Measurements from ENCODE around the gene TBXAS1.

TBXAS1 gene

GRCh38 chr7:139876622-139877283 is 47.7 kb downstream of the TBXAS1 start:
- Histone ChIP-seq H3K4me1 (ENCODE audit: insufficient read depth, poor library complexity, severe bottlenecking) (peaks cover 7% of the 10 kb centered on the region), H3K36me3 (ENCODE audit: low read depth) (no peaks in the 10 kb centered on the region), H3K4me3 (ENCODE audit: severe bottlenecking) (no peak overlapping the region), H3K27ac (ENCODE audit: poor library complexity, severe bottlenecking) (no peak overlapping the region), H3K9me3 (ENCODE audit: severe bottlenecking) (peaks cover 2% of the 10 kb centered on the region), H3K27me3 (ENCODE audit: insufficient read depth, poor library complexity, severe bottlenecking) (no peaks in the 10 kb centered on the region)
- no peak for TF ChIP-seq CTCF (IDR thresholded peaks at IDR 0.05; ENCODE audit: poor library complexity, severe bottlenecking)
- DNase-seq (ENCODE audit: low spot score) (no peak), ATAC-seq (ENCODE audit: low read depth) (no peak)

GRCh38 chr7:139883814-139884213 is 54.8 kb downstream of the TBXAS1 start:
- H3K4me1 ChIP-seq (ENCODE audit: insufficient read depth, poor library complexity, severe bottlenecking): peaks cover 7% of the 10 kb centered on the region
- no peak for TF ChIP-seq CTCF (IDR thresholded peaks at IDR 0.05; ENCODE audit: poor library complexity, severe bottlenecking)
- H3K9me3 ChIP-seq (ENCODE audit: severe bottlenecking): no peaks in the 10 kb centered on the region
- no peak overlapping the region for H3K4me3 ChIP-seq (ENCODE audit: severe bottlenecking)
- no peak overlapping the region for H3K27ac ChIP-seq (ENCODE audit: poor library complexity, severe bottlenecking)
- no peaks in the 10 kb centered on the region for H3K27me3 ChIP-seq (ENCODE audit: insufficient read depth, poor library complexity, severe bottlenecking)
- DNase-seq (ENCODE audit: low spot score) (no peak), ATAC-seq (ENCODE audit: low read depth) (no peak)
- no peaks in the 10 kb centered on the region for H3K36me3 ChIP-seq (ENCODE audit: low read depth)

GRCh38 chr7:139884441-139884840 is 55.4 kb downstream of the TBXAS1 start:
- Histone ChIP-seq H3K4me1 (ENCODE audit: insufficient read depth, poor library complexity, severe bottlenecking) (peaks cover 7% of the 10 kb centered on the region), H3K9me3 (ENCODE audit: severe bottlenecking) (no peaks in the 10 kb centered on the region), H3K36me3 (ENCODE audit: low read depth) (no peaks in the 10 kb centered on the region), H3K27ac (ENCODE audit: poor library complexity, severe bottlenecking) (no peak overlapping the region), H3K27me3 (ENCODE audit: insufficient read depth, poor library complexity, severe bottlenecking) (no peaks in the 10 kb centered on the region), H3K4me3 (ENCODE audit: severe bottlenecking) (no peak overlapping the region)
- DNase-seq (ENCODE audit: low spot score) (no peak), ATAC-seq (ENCODE audit: low read depth) (no peak)
- TF ChIP-seq CTCF (IDR thresholded peaks at IDR 0.05; ENCODE audit: poor library complexity, severe bottlenecking): no peak

GRCh38 chr7:139885511-139885910 is 56.4 kb downstream of the TBXAS1 start:
- no peak overlapping the region for H3K27ac ChIP-seq (ENCODE audit: poor library complexity, severe bottlenecking)
- H3K4me1 ChIP-seq (ENCODE audit: insufficient read depth, poor library complexity, severe bottlenecking): no peaks in the 10 kb centered on the region
- ATAC-seq (ENCODE audit: low read depth) (no peak), DNase-seq (ENCODE audit: low spot score) (no peak)
- H3K36me3 ChIP-seq (ENCODE audit: low read depth): no peaks in the 10 kb centered on the region
- no peaks in the 10 kb centered on the region for H3K27me3 ChIP-seq (ENCODE audit: insufficient read depth, poor library complexity, severe bottlenecking)
- TF ChIP-seq CTCF (IDR thresholded peaks at IDR 0.05; ENCODE audit: poor library complexity, severe bottlenecking): no peak
- no peak overlapping the region for H3K4me3 ChIP-seq (ENCODE audit: severe bottlenecking)
- H3K9me3 ChIP-seq (ENCODE audit: severe bottlenecking): no peaks in the 10 kb centered on the region

- TF ChIP-seq CTCF (IDR thresholded peaks at IDR 0.05; ENCODE audit: poor library complexity, severe bottlenecking): no peak
- ATAC-seq (ENCODE audit: low read depth) (0 out of 3 replicates have a peak, but pooled peaks have one; percentile 10), DNase-seq (ENCODE audit: low spot score) (no peak)
- Histone ChIP-seq H3K36me3 (ENCODE audit: low read depth) (no peaks in the 10 kb centered on the region), H3K4me3 (ENCODE audit: severe bottlenecking) (no peak overlapping the region), H3K4me1 (ENCODE audit: insufficient read depth, poor library complexity, severe bottlenecking) (no peaks in the 10 kb centered on the region), H3K27ac (ENCODE audit: poor library complexity, severe bottlenecking) (no peak overlapping the region), H3K27me3 (ENCODE audit: insufficient read depth, poor library complexity, severe bottlenecking) (no peaks in the 10 kb centered on the region), H3K9me3 (ENCODE audit: severe bottlenecking) (no peaks in the 10 kb centered on the region)
These were observed 57.1 kb downstream of the TBXAS1 start for GRCh38 chr7:139886206-139886605.

All from RWPE2 (cell line).